GM18951 (cell line): Measurements from ENCODE around the gene B3GLCT.

Experiments used
- POLR2A ChIP-seq: IDR thresholded peaks from 4 replicates; pipeline ENCODE4 v1.6.1; 2011; ENCODE audit warnings: mild to moderate bottlenecking; ENCODE audit not compliant: insufficient read length, insufficient read depth; ENCODE audit errors: extremely low read depth
- in situ Hi-C: fragments of 300-500 bp; cut with MboI; formaldehyde crosslinking; loops from one replicate; pipeline ENCODE4 v1.12.0; 2022; ENCODE audit warnings: low sequenced_read_pairs, mixed read lengths, inconsistent platforms; ENCODE audit not compliant: unreplicated experiment

The B3GLCT gene

DNA sequence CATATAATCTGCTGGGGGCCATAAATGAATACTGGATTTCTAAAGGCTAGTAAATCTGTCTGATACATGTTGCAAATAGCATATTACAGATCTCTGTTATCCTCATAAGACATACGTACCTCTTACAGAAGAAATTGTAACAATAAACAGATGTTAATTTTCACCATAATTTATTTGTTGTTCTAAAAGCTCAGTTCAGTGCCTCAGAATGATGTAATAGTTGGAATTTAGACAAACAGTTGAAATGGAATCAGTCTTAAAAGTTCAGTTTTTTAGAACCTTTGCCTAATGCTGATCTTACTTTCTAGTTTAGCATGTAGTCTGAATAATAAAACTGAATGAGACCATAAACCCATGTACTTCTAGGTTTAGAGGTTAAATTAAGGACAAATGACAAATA, 43.1 kb downstream of the B3GLCT start:
- TF ChIP-seq POLR2A, result no peak
- in situ Hi-C loops, result loop anchor here (25.0 kb wide), 1 partner anchor 494 kb away; the partner anchor contains the start of gene RXFP2

DNA sequence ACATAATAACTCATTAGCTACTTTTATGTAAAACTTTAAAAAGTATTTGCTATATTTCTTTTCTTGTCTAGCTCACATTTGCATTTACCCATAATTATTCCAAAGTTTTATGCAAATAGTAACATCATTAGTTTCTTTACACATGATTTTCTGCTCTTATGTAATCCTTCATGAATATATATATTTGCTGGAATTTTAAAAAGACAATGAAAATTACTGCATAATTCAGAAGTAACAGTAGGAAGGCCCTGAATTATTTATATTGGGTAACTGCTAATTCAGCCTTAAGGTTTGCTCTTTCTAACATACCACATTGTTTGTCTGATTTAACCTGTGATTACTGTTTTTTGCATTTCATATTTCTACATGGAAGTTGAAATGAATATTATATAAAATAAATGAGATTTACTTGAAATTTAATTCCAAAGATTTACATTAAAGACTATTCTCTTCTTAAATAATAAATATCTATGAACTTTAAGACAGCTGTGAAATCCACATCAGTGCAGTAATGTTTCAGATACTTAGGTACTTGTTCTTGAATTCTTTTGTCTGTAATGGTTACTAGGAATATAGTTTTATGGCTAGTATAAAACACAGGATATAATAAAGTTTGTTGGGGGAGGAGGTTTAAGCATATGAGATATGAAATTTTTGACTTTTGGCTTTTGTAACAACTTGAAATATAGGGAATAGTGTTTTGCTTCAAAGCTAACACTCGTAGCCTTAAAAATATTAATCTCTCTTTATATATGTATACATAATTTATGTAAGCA, 46.0 kb downstream of the B3GLCT start:
- in situ Hi-C loops, result loop anchor here (25.0 kb wide), 1 partner anchor 492 kb away; the partner anchor contains the start of gene RXFP2
- TF ChIP-seq POLR2A, result no peak

GRCh38 chr13:31246918-31247317, 47.1 kb downstream of the B3GLCT start:
- in situ Hi-C loops, result loop anchor here (25.0 kb wide), 1 partner anchor 490 kb away; the partner anchor contains the start of gene RXFP2

DNA sequence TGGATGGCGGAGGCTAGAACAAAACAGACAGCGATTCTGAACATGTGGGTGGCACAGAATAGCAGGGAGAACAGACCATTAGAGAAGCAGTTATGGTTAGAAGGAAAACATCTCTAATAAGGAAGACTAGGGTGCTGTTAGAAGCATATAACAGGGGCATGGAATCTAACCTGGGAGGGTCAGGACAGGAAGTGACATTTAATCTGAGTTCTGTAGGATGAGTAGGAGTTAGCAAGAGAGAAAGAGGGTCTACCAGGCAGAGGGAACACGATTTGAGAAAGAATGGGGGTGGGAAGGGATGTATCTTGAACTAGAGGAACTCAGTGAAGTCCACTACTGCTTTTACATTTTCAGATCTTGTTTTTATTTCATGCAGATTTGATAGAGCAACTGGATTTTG, 48.6 kb downstream of the B3GLCT start:
- in situ Hi-C loops, result loop anchor here (25.0 kb wide), 1 partner anchor 489 kb away; the partner anchor contains the start of gene RXFP2
- TF ChIP-seq POLR2A, result no peak

More at GRCh38 chr13:31246918-31247317, 47.1 kb downstream of the B3GLCT start:
- TF ChIP-seq POLR2A, result no peak

DNA sequence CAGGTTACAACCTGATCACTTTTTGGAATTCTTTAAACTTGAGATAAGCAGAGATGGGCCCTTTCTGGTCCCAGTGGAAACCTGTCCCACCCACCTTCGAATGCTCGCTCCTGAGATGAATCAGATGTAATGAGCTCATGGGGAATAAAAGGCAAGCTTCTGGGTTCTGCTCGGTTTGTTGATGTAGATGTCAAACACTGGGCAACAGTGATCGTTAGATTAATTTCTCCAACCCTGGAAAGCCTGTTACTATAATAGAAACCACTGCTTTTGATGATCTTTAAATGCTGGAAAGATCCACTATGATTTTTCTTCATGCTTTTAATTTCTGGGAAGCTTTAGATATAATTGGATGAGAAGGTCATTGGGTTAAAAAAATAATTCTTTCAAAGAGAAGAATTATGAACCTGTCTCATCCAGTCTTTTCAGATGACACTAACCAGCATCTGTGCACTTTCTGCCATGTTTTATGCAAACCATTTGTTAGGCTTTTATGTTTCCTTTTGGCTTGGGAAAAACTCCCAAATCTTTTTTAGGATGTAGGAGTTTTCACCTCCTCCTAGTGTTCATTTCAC, 49.3 kb downstream of the B3GLCT start:
- TF ChIP-seq POLR2A, result no peak
- in situ Hi-C loops, result loop anchor here (25.0 kb wide), 1 partner anchor 488 kb away; the partner anchor contains the start of gene RXFP2

DNA sequence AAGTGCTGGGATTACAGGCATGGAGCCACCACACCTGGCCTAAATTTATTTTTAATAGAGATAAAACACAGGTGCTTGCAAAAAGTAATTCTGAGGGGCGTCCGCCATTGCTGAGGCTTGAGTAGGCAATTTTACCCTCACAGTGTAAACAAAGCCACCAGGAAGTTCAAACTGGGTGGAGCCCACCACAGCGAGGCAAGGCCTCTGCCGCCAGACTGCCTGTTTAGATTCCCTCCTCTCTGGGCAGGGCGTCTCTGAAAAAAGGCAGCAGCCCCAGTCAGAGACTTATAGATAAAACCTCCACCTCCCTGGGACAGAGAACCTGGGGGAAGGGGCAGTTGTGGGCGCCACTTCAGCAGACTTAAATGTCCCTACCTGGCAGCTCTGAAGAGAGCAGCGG, 50.7 kb downstream of the B3GLCT start:
- in situ Hi-C loops, result no loop called here
- no peak for TF ChIP-seq POLR2A

GRCh38 chr13:31261241-31261640, 61.5 kb downstream of the B3GLCT start:
- no peak for TF ChIP-seq POLR2A
- in situ Hi-C loops, result no loop called here

- no peak for TF ChIP-seq POLR2A
- in situ Hi-C loops, result no loop called here
Measured at GRCh38 chr13:31263346-31263745, 63.6 kb downstream of the B3GLCT start.

- in situ Hi-C loops, result no loop called here
- TF ChIP-seq POLR2A, result no peak
Measured at GRCh38 chr13:31264151-31264550, 64.4 kb downstream of the B3GLCT start.

DNA sequence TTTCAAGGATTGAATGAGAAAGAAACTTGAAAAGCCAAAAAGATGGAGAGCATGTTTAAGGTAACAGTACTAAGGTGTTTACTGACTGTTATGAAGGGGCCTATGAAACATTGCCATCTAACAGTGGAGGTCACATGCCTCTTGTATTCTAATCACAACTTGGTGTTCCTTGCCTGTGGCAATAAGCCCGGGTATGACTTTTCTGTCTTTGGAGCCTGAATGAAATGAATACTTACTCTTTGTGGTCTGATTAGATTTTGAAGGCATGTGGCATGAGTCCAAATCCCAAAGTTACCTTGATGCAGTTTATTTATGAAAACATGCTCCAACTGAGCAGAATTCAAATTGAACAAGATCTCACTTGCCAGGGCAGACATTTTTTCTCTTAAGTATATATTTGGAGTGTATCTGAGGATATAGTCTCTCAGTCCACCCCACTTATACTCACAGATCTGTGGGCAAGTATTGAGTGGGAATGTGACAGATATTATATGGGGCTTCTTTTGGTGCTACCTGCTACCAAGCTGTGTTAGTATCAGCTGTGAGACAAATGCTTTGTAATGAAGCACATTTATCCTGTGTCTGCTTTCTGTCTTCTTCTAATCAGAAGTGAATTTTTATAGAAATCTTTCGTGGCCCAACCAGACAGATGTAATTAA, 67.5 kb downstream of the B3GLCT start:
- in situ Hi-C loops, result no loop called here
- no peak for TF ChIP-seq POLR2A

- in situ Hi-C loops, result no loop called here
- no peak for TF ChIP-seq POLR2A
Measured at GRCh38 chr13:31274390-31274789, 74.6 kb downstream of the B3GLCT start.

DNA sequence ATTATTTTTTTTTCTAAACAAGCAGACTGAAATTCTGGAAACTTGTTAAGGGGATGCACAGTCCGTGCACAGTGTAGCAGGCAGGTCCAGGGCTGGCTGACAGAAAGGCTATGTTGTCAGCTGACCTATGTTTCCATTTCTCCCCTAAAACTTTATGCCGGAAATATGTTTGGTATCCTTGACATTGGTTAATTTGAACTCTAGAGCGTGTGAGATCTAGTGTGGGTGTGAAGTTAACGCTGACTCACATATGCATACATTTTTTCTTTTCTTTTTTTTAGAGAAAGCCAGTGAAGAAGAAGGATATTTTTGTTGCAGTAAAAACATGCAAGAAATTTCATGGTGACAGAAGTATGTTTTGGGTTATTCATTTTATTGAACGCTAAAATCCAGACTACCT, 76.6 kb downstream of the B3GLCT start:
- in situ Hi-C loops, result no loop called here
- no peak for TF ChIP-seq POLR2A

DNA sequence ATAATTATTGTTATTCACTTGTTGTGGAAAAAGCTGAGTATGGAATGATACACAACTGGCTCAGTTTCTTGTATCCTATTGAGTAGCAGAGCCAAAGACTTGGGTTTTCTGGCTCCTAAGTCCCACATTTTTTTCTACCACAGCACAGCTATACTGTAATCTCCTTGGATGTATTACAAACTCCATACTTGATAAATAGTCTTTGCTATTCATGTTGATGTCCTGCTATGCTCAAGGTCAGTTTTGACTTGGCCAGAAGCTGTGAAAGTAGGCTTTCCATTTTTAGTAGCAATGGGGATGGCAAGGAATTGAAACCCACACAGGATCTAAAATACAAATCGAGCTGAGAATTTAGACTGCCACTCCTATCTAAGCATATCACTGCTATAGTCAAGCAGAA, 79.1 kb downstream of the B3GLCT start:
- in situ Hi-C loops, result no loop called here
- no peak for TF ChIP-seq POLR2A

DNA sequence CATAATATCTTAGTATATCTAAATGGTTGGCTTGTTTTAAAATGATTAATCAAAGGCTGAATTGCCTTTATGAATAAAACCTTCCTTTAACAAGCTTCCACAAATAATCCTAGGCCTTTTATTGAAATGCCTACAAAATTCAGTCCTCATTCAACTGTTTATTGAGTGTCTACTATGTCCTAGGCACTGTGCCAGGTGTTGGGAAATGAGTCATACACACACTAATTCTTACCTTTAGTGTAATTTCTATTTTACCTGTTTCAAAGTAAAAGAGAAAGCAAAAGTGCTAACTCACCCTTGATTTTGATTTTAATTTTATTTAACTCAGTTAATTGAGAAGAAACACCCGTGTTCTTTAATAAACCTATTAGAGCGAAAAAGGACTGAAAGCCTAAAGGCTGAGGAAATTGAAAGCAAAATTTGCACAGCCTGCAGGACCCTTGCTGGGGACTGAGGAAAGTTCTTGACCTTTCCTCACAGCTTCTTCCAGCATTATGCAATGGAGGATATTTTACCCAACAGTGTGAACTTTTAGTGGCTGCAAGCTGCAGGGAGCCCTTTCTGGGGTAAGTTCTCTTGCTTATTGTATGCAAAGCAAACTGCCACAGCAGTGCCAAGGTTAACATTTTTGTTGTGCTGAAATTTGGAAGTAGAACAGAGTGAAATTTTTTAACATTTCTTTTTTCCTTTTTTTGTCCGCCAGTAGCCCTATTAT, 83.1 kb downstream of the B3GLCT start:
- in situ Hi-C loops, result no loop called here
- no peak for TF ChIP-seq POLR2A
